ENCODE measurements around the gene ZNF688. TPM values are rescaled to one million over a fixed set of nuclear protein-coding genes. Genes with fewer than 3 reads are reported as not detected.
"Not testable (repeated sequence)": the region's sequence is repeated elsewhere in the genome, so short reads cannot be mapped to it uniquely, and the experiment has no call there.

ZNF688 gene
- total and polyA plus RNA-seq, 2 of the 8 experiments (the other 6 are each of a cell fraction or from before 2014, with no cell fraction given), result 2.7 to 3.5 TPM

DNA sequence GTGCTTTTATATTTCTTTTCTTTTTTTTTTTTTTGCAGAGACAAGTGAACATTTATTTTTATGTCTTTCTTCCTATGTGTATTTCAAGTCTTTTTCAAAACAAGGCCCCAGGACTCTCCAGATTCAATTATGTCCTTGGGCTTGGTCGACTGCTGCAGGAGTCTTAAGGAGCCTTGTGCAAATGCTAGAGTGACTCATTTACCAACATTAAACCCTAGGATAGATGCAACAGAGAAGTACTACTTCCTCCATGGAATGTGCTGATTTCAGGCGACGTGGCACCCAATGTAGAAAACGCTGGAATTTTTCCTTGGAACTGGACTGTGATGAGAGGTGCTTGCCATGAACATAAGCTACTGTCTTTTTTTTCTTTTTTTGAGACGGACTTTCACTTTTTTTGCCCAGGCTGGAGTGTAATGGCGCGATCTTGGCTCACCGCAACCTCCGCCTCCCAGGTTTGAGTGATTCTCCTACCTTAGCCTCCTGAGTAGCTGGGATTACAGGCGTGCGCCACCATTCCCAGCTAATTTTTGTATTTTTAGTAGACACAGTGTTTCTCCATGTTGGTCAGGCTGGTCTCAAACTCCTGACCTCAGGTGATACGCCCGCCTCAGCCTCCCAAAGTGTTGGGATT is 35.0 kb downstream of the ZNF688 start:
- POLR2A ChIA-PET (ENCODE audit: partially characterized antibody), result interaction anchor here (0.8 to 5.3 kb wide), 14 partner anchors 8 to 129 kb away, joined by 3 to 121 read pairs (median 18); partner anchors contain the start of genes SEPHS2, ZNF688, ZNF689 and ZNF764
- H3K18ac ChIP-seq (ENCODE audit: extremely low read depth, low read length); H3K36me3 ChIP-seq (ENCODE audit: control insufficient read depth in 2 of 4, insufficient read depth in 4 of 4, low read length in 3 of 4); H3K23me2 ChIP-seq (ENCODE audit: low read depth, low read length); H3K9me3 ChIP-seq (ENCODE audit: insufficient read depth in 2 of 2, low read depth in 1 of 2, low read length in 1 of 2); H3K79me1 ChIP-seq (ENCODE audit: low read depth, low read length); H4K91ac ChIP-seq (replicated peaks; ENCODE audit: insufficient read length, low read length); FAIRE-seq; H2BK5ac ChIP-seq (ENCODE audit: low read depth, low read length); H4K5ac ChIP-seq (ENCODE audit: insufficient read length, low read depth, low read length); H3K9ac ChIP-seq (replicated peaks in 1 of 4; ENCODE audit: extremely low read depth in 1 of 4, low read depth in 3 of 4, low read length in 3 of 4); H3K4me1 ChIP-seq (replicated peaks in 1 of 4; ENCODE audit: control insufficient read depth in 3 of 4, insufficient read depth in 4 of 4, low read length in 3 of 4); H2BK20ac ChIP-seq (ENCODE audit: low read length); H3K79me2 ChIP-seq (ENCODE audit: control insufficient read depth in 1 of 2, insufficient read depth in 2 of 2, low read length in 2 of 2); H3K27me3 ChIP-seq (replicated peaks in 1 of 4; ENCODE audit: control insufficient read depth in 3 of 4, extremely low read depth in 1 of 4, insufficient read depth in 3 of 4, low read length in 3 of 4); H2BK120ac ChIP-seq (replicated peaks; ENCODE audit: low read depth, low read length); H2AK5ac ChIP-seq (ENCODE audit: low read depth, low read length); H2BK15ac ChIP-seq (ENCODE audit: low read length); DNase-seq (ENCODE audit: low read depth in 1 of 2, low spot score in 2 of 2); H3K14ac ChIP-seq (ENCODE audit: insufficient read length); H2AFZ ChIP-seq (ENCODE audit: low read length); H4K20me1 ChIP-seq (replicated peaks in 1 of 2; ENCODE audit: control insufficient read depth in 1 of 2, insufficient read depth in 2 of 2, low read length in 2 of 2); H3K56ac ChIP-seq (replicated peaks; ENCODE audit: insufficient read length, low read depth, low read length); H3K23ac ChIP-seq (ENCODE audit: insufficient read length); H4K8ac ChIP-seq (ENCODE audit: extremely low read depth, insufficient read depth, low read length); H2BK12ac ChIP-seq (ENCODE audit: low read depth, low read length); H3K4ac ChIP-seq (replicated peaks; ENCODE audit: insufficient read length, low read depth, low read length): not testable (repeated sequence)
- Histone ChIP-seq H3K4me2 (ENCODE audit: insufficient read depth in 1 of 2, low read depth in 2 of 2, low read length in 2 of 2) (peak overlapping the region; percentile 58 to 86), H3K27ac (ENCODE audit: low read depth, low read length) (peak overlapping the region; percentile 94; the same call in 1 of the 2 replicates), H3K4me3 (ENCODE audit: extremely low read depth in 1 of 4, insufficient read depth in 2 of 4, low read depth in 3 of 4, low read length in 4 of 4) (peak overlapping the region in 1 of 4 experiments; percentile 72; a peak in 2 of 8 replicates)
- CTCF ChIA-PET (ENCODE audit: partially characterized antibody), result interaction anchor here (0.7 to 4.4 kb wide), 15 partner anchors 10 to 122 kb away, joined by 3 to 28 read pairs (median 8); partner anchors contain the start of genes DCTPP1 and ZNF764
- WGBS, 2 experiments (ENCODE audit: extremely low coverage in 1 of 2, insufficient coverage in 1 of 2, insufficient read length in 1 of 2, insufficient replicate concordance in 2 of 2, low coverage in 1 of 2, low lambda C conversion rate in 2 of 2, missing lambda C conversion rate in 1 of 2), result 87% methylated on average over 13 of the region's 13 CpGs; no CpG with 5 or more reads in 1 of the 2 experiments

All from H1 (cell line).